Right lobe of liver (tissue), 6 donors: ENCODE data around the gene LMTK2. TPM values are rescaled to one million over a fixed set of nuclear protein-coding genes. Genes with fewer than 3 reads are reported as not detected.

ENCODE experiments used
- ATAC-seq, 4 donors: fragments of 200-7000 bp; cut with Tn5 transposase; one replicate each; pipeline ENCODE4 v1.9.1; 2020; ENCODE audit warnings: mild to moderate bottlenecking in 4 of 4, moderate library complexity in 4 of 4
- DNase-seq, 3 donors: peaks; one replicate each; pipeline ENCODE4 v3.0.0-alpha.2; 2020
- H3K27ac ChIP-seq, 3 donors: fragments of 200-600 bp; one replicate each; pipeline ENCODE4 v1.8.0; 2022
- H3K27me3 ChIP-seq, 2 donors: fragments of 200-600 bp; one replicate each; pipeline ENCODE4 v1.8.0; 2022
- H3K36me3 ChIP-seq, 4 donors: fragments of 200-600 bp; sonication (generic) in 1 of 4; one replicate each; pipeline versions ENCODE4 v1.5.1 to v1.8.0; 2017 to 2022; ENCODE audit warnings: control low read depth in 1 of 4
- H3K4me1 ChIP-seq, 4 donors: fragments of 200-600 bp; sonication (generic) in 1 of 4; one replicate each; pipeline versions ENCODE4 v1.5.1 to v1.8.0; 2017 to 2022; ENCODE audit warnings: control low read depth in 1 of 4
- H3K4me3 ChIP-seq, 3 donors: fragments of 200-600 bp; one replicate each; pipeline ENCODE4 v1.8.0; 2022
- H3K9me3 ChIP-seq, 4 donors: fragments of 200-600 bp; sonication (generic) in 1 of 4; one replicate each; pipeline versions ENCODE4 v1.5.1 to v1.8.0; 2017 to 2022; ENCODE audit warnings: control low read depth in 1 of 4
- POLR2A ChIP-seq: fragments of 450-650 bp; IDR thresholded peaks from one replicate; pipeline ENCODE4 v1.6.1; 2017; ENCODE audit warnings: antibody characterized with exemption, mild to moderate bottlenecking
- WGBS: methylation state at CpG from one replicate; pipeline ENCODE4 v1.1.6; 2018; ENCODE audit warnings: low coverage, low lambda C conversion rate; ENCODE audit not compliant: insufficient coverage; ENCODE audit errors: missing lambda C conversion rate; 5-methylcytosine and 5-hydroxymethylcytosine counted together
- intact Hi-C, 2 donors: fragments of 100-400 bp; cut with DNase I; formaldehyde crosslinking; loops; one replicate each; pipeline versions ENCODE4 v1.11.2 to v1.14.1; 2022
- total RNA-seq, 6 experiments: library from RNA; depleted of rRNA in 2 of 6; stranded (reverse); fragments of >200 nt in 2 of 6; fragmentation: NEBNext Ultra II Directional in 3 of 6; extraction: Animal tissue kit (Norgen Biotek cat#: 25700) in 3 of 6; gene quantifications; one replicate each; pipeline versions ENCODE4 v1.1.0 to v1.2.4, GENCODE V29; 2016 to 2023
- TF ChIP-seq, protein P1 (sequence below), 4 donors: fragments of 200-600 bp in 3 of 4; fragments of 450-650 bp in 1 of 4; IDR thresholded peaks; one replicate each; pipeline versions ENCODE4 v1.5.1 to v1.8.0; 2016 to 2022; ENCODE audit warnings: antibody characterized with exemption in 4 of 4, mild to moderate bottlenecking in 2 of 4
- donor health status: DM: no; HTN: yes; CAD: no.
- donor health status: DM: no; HTN: no; CAD: no.
- donor health status: DM: no; HTN: no; CAD: no.
- donor health status: DM: no; HTN: yes; CAD: no.
- donor health status: DM: no; HTN: yes; CAD: no.

LMTK2 gene
- total RNA-seq, 6 experiments from 2014 or later, result 9.4 to 16.7 (median 13.9) TPM

DNA sequence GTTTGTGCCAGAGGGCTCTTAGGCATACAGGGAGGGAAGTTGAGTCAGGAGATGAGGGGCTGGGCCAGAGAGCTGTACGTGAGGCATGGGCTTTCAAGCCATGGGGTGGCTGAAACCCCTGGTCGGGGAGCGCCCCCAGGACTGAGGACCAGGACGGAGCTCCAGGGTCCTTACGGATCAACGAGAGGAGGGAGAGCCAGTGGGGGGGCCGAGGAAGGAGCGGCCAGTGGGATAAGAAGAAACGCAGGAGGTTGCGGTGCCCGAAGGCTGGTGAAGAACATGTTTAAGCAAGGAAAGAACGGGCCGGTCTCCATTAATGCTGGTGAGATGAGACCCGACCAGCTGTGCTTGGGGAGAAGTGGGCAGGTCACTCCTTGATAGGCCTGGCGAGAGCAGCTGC lies 61.0 kb downstream of the LMTK2 start:
- Histone ChIP-seq H3K36me3 (no peaks in the 10 kb centered on the region), H3K4me1 (peaks cover 0 to 34% (median 14%) of the 10 kb centered on the region in 4 donors), H3K27ac (no peak overlapping the region), H3K4me3 (no peak overlapping the region), H3K27me3 (no peaks in the 10 kb centered on the region), H3K9me3 (no peaks in the 10 kb centered on the region)
- TF ChIP-seq, protein P1, sequence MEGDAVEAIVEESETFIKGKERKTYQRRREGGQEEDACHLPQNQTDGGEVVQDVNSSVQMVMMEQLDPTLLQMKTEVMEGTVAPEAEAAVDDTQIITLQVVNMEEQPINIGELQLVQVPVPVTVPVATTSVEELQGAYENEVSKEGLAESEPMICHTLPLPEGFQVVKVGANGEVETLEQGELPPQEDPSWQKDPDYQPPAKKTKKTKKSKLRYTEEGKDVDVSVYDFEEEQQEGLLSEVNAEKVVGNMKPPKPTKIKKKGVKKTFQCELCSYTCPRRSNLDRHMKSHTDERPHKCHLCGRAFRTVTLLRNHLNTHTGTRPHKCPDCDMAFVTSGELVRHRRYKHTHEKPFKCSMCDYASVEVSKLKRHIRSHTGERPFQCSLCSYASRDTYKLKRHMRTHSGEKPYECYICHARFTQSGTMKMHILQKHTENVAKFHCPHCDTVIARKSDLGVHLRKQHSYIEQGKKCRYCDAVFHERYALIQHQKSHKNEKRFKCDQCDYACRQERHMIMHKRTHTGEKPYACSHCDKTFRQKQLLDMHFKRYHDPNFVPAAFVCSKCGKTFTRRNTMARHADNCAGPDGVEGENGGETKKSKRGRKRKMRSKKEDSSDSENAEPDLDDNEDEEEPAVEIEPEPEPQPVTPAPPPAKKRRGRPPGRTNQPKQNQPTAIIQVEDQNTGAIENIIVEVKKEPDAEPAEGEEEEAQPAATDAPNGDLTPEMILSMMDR (IDR thresholded peaks at IDR 0.05), result no peak
- no peak for TF ChIP-seq POLR2A
- WGBS, result 94% methylated on average over 10 of the region's 15 CpGs
- ATAC-seq (no peak), DNase-seq (no peak)
- intact Hi-C loops, result loop anchor here in 1 of 2 donors (5.0 kb wide), 2 partner anchors 65 to 145 kb away; no protein-coding TSS in a partner anchor

DNA sequence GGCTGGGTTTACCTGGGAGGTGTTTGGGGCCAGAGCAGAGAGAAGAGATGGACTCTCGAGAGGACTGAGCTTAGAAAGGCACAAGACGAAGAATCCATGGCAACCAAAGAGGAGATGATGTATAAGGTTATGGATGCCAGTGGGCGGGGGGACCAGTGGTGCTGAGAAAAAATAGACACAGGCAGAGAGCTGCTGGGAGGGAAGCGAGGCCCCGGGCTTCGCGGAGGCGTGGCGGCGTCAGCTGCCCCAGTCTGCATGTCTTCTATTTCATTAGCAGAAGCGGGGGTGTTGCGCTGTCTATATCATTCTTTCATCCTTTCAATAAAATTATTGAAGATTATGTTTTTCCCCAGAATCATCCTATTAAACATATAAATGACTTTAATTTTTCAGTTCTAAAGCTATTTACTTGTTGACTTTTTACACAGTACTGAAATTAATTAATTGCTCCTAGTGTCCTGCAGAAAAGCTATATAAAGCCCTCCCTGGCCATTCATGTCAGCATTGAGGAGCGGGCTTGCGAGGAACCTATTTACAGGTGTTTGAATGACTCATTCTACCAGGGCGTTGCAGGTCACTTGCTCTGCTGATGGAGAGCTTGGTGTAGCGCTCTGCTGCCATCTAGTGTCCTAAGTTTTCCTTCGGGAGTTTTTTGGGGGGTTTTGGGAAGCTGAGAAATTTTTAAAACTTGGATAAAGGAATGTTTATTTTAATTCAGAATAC lies 61.7 kb downstream of the LMTK2 start:
- peak; percentile 61 to 76 (median 68) for ATAC-seq
- Histone ChIP-seq H3K9me3 (no peaks in the 10 kb centered on the region), H3K27me3 (no peaks in the 10 kb centered on the region), H3K36me3 (no peaks in the 10 kb centered on the region), H3K4me1 (peaks cover 0 to 37% (median 15%) of the 10 kb centered on the region in 4 donors), H3K27ac (no peak overlapping the region), H3K4me3 (no peak overlapping the region)
- TF ChIP-seq, protein P1 (IDR thresholded peaks at IDR 0.05), result peak; percentile 80 to 88 (median 84)
- no peak for TF ChIP-seq POLR2A
- peak in 2 of 3 donors; percentile 50 to 71 for DNase-seq
- WGBS, result 66% methylated on average over 17 of the region's 17 CpGs
- intact Hi-C loops, result loop anchor here in 1 of 2 donors (5.0 kb wide), 2 partner anchors 66 to 146 kb away; no protein-coding TSS in a partner anchor

DNA sequence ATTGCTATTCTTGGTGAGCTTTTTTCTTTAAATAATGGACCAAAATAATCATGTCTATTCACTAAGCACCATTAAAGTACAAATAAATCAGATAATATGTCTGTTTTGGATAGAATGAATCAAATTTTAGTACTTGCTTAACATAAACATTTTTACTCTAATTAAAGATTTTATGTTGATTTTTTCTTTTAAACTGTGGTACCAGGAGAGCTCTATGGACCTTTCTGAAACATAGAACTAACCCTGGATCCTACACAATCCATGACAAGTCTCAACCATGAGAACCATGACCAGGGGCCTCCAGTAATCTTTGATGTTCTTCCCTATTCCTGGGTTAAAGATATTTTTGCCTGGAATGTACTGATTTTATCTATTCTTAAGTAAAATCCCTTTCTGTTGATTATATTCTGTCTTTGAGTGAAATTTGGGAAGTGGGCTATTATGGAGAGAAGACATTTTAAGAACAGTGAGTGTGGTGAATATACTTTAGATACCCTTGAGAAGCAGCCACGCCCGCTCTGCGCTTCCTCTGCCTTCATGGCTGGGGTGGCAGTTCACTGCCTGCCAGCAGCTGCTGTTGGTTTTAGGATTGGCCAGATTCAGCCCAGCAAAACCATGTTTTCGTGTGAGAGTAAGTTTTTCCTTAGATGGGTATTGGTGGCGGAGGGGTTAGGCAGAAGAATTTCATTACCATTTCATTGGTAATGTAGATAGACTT lies 62.4 kb downstream of the LMTK2 start:
- WGBS, result 80% methylated on average over 5 of the region's 5 CpGs
- no peaks in the 10 kb centered on the region for H3K27me3 ChIP-seq
- DNase-seq (no peak), ATAC-seq (no peak)
- H3K4me1 ChIP-seq, result peaks cover 0 to 38% (median 11%) of the 10 kb centered on the region in 4 donors
- TF ChIP-seq, protein P1 (IDR thresholded peaks at IDR 0.05), result no peak
- no peak for TF ChIP-seq POLR2A
- H3K36me3 ChIP-seq, result no peaks in the 10 kb centered on the region
- intact Hi-C loops, result loop anchor here in 1 of 2 donors (5.0 kb wide), 2 partner anchors 67 to 147 kb away; no protein-coding TSS in a partner anchor
- H3K27ac ChIP-seq, result no peak overlapping the region
- no peak overlapping the region for H3K4me3 ChIP-seq
- H3K9me3 ChIP-seq, result no peaks in the 10 kb centered on the region

GRCh38 chr7:98170966-98171365 lies 64.3 kb downstream of the LMTK2 start:
- intact Hi-C loops, result loop anchor here in 1 of 2 donors (5.0 kb wide), 1 partner anchor 149 kb away; no protein-coding TSS in a partner anchor
- 89% methylated on average over 7 of the region's 8 CpGs for WGBS
- DNase-seq (no peak), ATAC-seq (no peak)
- H3K4me3 ChIP-seq, result no peak overlapping the region
- H3K4me1 ChIP-seq, result peaks cover 0 to 31% (median 10%) of the 10 kb centered on the region in 4 donors
- no peaks in the 10 kb centered on the region for H3K36me3 ChIP-seq
- H3K27me3 ChIP-seq, result no peaks in the 10 kb centered on the region
- H3K9me3 ChIP-seq, result no peaks in the 10 kb centered on the region
- TF ChIP-seq, protein P1 (IDR thresholded peaks at IDR 0.05), result no peak
- TF ChIP-seq POLR2A, result no peak
- no peak overlapping the region for H3K27ac ChIP-seq
